SK-N-MC (cell line): ENCODE results near the gene INHBE.

Experiments used
- EZH2 ChIP-seq: fragments of 200-600 bp; sonication (generic); IDR thresholded peaks from one replicate; pipeline ENCODE4 v1.6.1; 2017; ENCODE audit warnings: antibody characterized with exemption
- FOXP2 ChIP-seq: optimal IDR thresholded peaks from 2 replicates; pipeline ENCODE3; 2011; ENCODE audit warnings: mild to moderate bottlenecking, moderate library complexity; ENCODE audit not compliant: insufficient read depth; ENCODE audit errors: extremely low read length, control extremely low read depth
- POLR2AphosphoS5 ChIP-seq: IDR thresholded peaks from 2 replicates; pipeline ENCODE4 v1.6.1; 2012; ENCODE audit warnings: mild to moderate bottlenecking, low read depth, low read length, borderline replicate concordance

DNA sequence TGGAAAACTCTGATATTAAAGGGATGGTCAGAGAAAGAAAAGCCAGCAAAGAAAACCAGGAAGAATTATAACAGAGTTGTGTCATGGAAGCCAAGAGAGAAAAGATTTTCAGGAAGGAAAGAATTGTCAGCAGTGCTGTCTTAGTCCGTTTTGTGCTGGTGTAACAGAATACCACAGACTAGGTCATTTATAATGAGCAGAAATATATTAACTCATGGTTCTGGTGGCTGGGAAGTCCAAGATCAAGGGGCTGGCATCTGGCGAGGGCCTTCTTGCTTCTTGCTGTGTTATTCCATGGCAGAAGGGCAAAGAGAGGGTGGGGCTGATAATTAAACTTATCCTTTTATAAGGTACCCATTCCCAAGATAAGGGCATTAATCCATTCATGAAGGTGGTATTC is 6.4 kb upstream of the INHBE start:
- no peak for TF ChIP-seq EZH2
- no peak for TF ChIP-seq POLR2AphosphoS5
- no peak for TF ChIP-seq FOXP2
